OCI-LY7 (cell line): Measurements from ENCODE around the gene BMPR1B. TPM values are rescaled to one million over a fixed set of nuclear protein-coding genes. Genes with fewer than 3 reads are reported as not detected.

Source experiments
- BruUV-seq: library from RNA; stranded (reverse); fragments of 400-500 nt; replicated peaks from 2 replicates; lab custom pipeline; 2021; lab: Mats Ljungman, UMichigan
- CTCF ChIA-PET: fragments of 300-600 bp; sonication (Branson Sonifier 250); formaldehyde crosslinking; loops from one replicate; lab custom pipeline; 2022; ENCODE audit warnings: antibody characterized with exemption; ENCODE audit not compliant: unreplicated experiment; lab: Charles Lee
- POLR2A ChIA-PET: fragments of 300-600 bp; sonication (Branson Sonifier 250); formaldehyde crosslinking; loops from one replicate; lab custom pipeline; 2022; ENCODE audit warnings: antibody characterized with exemption; lab: Charles Lee
- DNase-seq: peaks from one replicate; pipeline ENCODE4 v3.0.0-alpha.2; 2015; ENCODE audit warnings: low spot score
- H2AFZ ChIP-seq: fragments of 200-600 bp; sonication (generic), shearing (Covaris generic); 2 replicates; pipeline ENCODE4 v1.6.1; 2014; ENCODE audit warnings: mild to moderate bottlenecking, antibody characterized with exemption, low read length, moderate library complexity
- H3K27ac ChIP-seq: fragments of 200-600 bp; sonication (generic); 2 replicates; pipeline ENCODE4 v1.5.1; 2014; ENCODE audit warnings: mixed run types, low read depth, mild to moderate bottlenecking, moderate library complexity, low read length, inconsistent platforms; ENCODE audit not compliant: poor library complexity, severe bottlenecking
- H3K36me3 ChIP-seq: fragments of 200-600 bp; sonication (generic); 2 replicates; pipeline ENCODE4 v1.6.1; 2014; ENCODE audit warnings: mild to moderate bottlenecking, antibody characterized with exemption, low read length, moderate library complexity, mixed read lengths; ENCODE audit not compliant: insufficient read depth
- H3K4me1 ChIP-seq: fragments of 200-600 bp; sonication (generic); 2 replicates; pipeline ENCODE4 v1.5.1; 2014; ENCODE audit warnings: mild to moderate bottlenecking, low read length; ENCODE audit not compliant: insufficient read depth, poor library complexity, severe bottlenecking
- H3K4me2 ChIP-seq: fragments of 200-600 bp; sonication (generic); 2 replicates; pipeline ENCODE4 v1.6.1; 2014; ENCODE audit warnings: mild to moderate bottlenecking, low read length
- H3K4me3 ChIP-seq: fragments of 200-600 bp; sonication (generic); 2 replicates; pipeline ENCODE4 v1.5.1; 2014; ENCODE audit warnings: mild to moderate bottlenecking, low read depth, low read length; ENCODE audit not compliant: poor library complexity, severe bottlenecking
- H3K79me2 ChIP-seq: fragments of 200-600 bp; sonication (generic); 2 replicates; pipeline ENCODE4 v1.6.1; 2016; ENCODE audit warnings: low read depth, mild to moderate bottlenecking, low read length, moderate library complexity, mixed read lengths; ENCODE audit not compliant: insufficient read depth
- H3K9me2 ChIP-seq: fragments of 200-600 bp; sonication (generic); 2 replicates; pipeline ENCODE4 v1.6.1; 2016; ENCODE audit warnings: mild to moderate bottlenecking, low read length, mixed read lengths; ENCODE audit not compliant: insufficient read depth
- H3K9me3 ChIP-seq: fragments of 200-600 bp; sonication (generic); 2 replicates; pipeline ENCODE4 v1.6.1; 2014; ENCODE audit warnings: mild to moderate bottlenecking, mixed run types, low read length, mixed read lengths
- H4K20me1 ChIP-seq: fragments of 200-600 bp; sonication (generic); 2 replicates; pipeline ENCODE4 v1.6.1; 2014; ENCODE audit warnings: mild to moderate bottlenecking, antibody characterized with exemption, low read length, moderate library complexity, mixed read lengths; ENCODE audit not compliant: insufficient read depth
- CTCF ChIP-seq: fragments of 200-600 bp; sonication (generic); conservative IDR thresholded peaks from 2 replicates; pipeline ENCODE4 v1.5.1; 2014; ENCODE audit warnings: mild to moderate bottlenecking, antibody characterized with exemption, low read length, moderate library complexity, mixed read lengths
- EZH2phosphoT487 ChIP-seq: fragments of 200-600 bp; sonication (generic); IDR thresholded peaks from 2 replicates; pipeline ENCODE4 v1.6.1; 2018; ENCODE audit warnings: low read depth, borderline replicate concordance, mild to moderate bottlenecking, mixed run types, antibody characterized with exemption, low read length, moderate library complexity, mixed read lengths
- intact Hi-C: fragments of 100-400 bp; cut with micrococcal nuclease; formaldehyde crosslinking; loops from one replicate; pipeline ENCODE4 v1.10.0; 2022; ENCODE audit not compliant: unreplicated experiment
- total RNA-seq, 2 experiments: library from RNA; depleted of rRNA in 1 of 2; stranded (reverse); fragments of >200 nt in 1 of 2; shearing (Covaris generic) in 1 of 2; gene quantifications; 2 replicates each; pipeline ENCODE4 v1.2.3, GENCODE V29; 2014 to 2022

The BMPR1B gene
- total RNA-seq, 2 experiments from 2014 or later: not detected

- no peak for DNase-seq
- TF ChIP-seq CTCF (no peak), EZH2phosphoT487 (no peak)
- BruUV-seq: no TSS peak
- Histone ChIP-seq H3K9me2 (no peaks in the 10 kb centered on the region), H2AFZ (no peak overlapping the region), H3K4me3 (no peak overlapping the region), H3K27ac (no peak overlapping the region), H3K36me3 (no peaks in the 10 kb centered on the region), H3K4me2 (no peak overlapping the region), H3K79me2 (no peaks in the 10 kb centered on the region), H3K9me3 (no peaks in the 10 kb centered on the region), H4K20me1 (no peaks in the 10 kb centered on the region), H3K4me1 (no peaks in the 10 kb centered on the region)
- intact Hi-C loops: no loop called here
- ChIA-PET POLR2A (interaction anchor here (0.7 kb wide), 1 partner anchor 102 kb away, joined by 4 read pairs; no protein-coding TSS in a partner anchor), CTCF (no interaction called here)
Measured at GRCh38 chr4:94880956-94881355, 123.2 kb downstream of the BMPR1B start.

- intact Hi-C loops: no loop called here
- CTCF ChIA-PET: no interaction called here
- DNase-seq: no peak
- H3K9me3 ChIP-seq: no peaks in the 10 kb centered on the region
- no peaks in the 10 kb centered on the region for H3K36me3 ChIP-seq
- no peak overlapping the region for H3K27ac ChIP-seq
- POLR2A ChIA-PET: interaction anchor here (0.6 to 1.0 kb wide), 2 partner anchors 101 to 175 kb away, joined by 3 to 4 read pairs; no protein-coding TSS in a partner anchor
- TF ChIP-seq EZH2phosphoT487 (no peak), CTCF (no peak)
- no peak overlapping the region for H2AFZ ChIP-seq
- BruUV-seq: no TSS peak
- H3K4me1 ChIP-seq: no peaks in the 10 kb centered on the region
- no peaks in the 10 kb centered on the region for H3K79me2 ChIP-seq
- no peak overlapping the region for H3K4me2 ChIP-seq
- H4K20me1 ChIP-seq: no peaks in the 10 kb centered on the region
- H3K9me2 ChIP-seq: no peaks in the 10 kb centered on the region
- no peak overlapping the region for H3K4me3 ChIP-seq
Measured at GRCh38 chr4:94882756-94883155, 125.0 kb downstream of the BMPR1B start.

GRCh38 chr4:94887027-94887426 lies 129.3 kb downstream of the BMPR1B start:
- H3K4me3 ChIP-seq: no peak overlapping the region
- H3K9me2 ChIP-seq: no peaks in the 10 kb centered on the region

More at GRCh38 chr4:94887027-94887426, 129.3 kb downstream of the BMPR1B start:
- POLR2A ChIA-PET: no interaction called here
- intact Hi-C loops: no loop called here
- no TSS peak for BruUV-seq
- Histone ChIP-seq H3K4me2 (no peak overlapping the region), H4K20me1 (no peaks in the 10 kb centered on the region), H3K79me2 (no peaks in the 10 kb centered on the region), H3K4me1 (no peaks in the 10 kb centered on the region), H3K27ac (no peak overlapping the region), H2AFZ (no peak overlapping the region), H3K36me3 (no peaks in the 10 kb centered on the region), H3K9me3 (no peaks in the 10 kb centered on the region)
- CTCF ChIA-PET: no interaction called here
- no peak for TF ChIP-seq CTCF
- no peak for TF ChIP-seq EZH2phosphoT487
- DNase-seq: no peak
